ENCODE data around the gene TRPC6.

Gene TRPC6

DNA sequence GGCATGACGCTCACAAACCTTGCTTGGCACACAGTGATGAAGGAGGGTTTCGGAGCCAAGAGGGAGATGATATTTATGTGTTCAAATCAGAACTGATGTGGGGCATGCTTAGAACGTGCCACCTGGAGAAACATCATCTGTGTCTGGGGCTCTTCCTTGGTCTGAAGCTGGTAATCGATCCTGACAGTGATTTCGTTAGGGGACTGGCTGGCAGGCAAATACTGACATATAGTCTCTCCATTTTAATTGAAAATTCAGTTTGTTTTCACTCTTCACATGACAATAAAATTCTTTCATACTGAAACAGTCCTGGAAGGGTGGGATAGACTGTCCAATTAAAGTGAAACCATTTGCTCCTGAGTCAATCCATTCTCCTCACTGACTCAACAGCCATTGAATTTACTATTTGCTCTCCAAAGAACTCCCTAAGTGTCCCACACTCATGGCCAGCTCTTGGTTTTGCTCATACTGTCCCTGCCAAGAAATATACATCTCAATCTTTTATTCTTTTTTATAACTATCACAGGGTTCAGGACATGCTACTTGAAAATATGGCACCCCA lies 134.8 kb downstream of the TRPC6 start:
- TF ChIP-seq, protein P1, sequence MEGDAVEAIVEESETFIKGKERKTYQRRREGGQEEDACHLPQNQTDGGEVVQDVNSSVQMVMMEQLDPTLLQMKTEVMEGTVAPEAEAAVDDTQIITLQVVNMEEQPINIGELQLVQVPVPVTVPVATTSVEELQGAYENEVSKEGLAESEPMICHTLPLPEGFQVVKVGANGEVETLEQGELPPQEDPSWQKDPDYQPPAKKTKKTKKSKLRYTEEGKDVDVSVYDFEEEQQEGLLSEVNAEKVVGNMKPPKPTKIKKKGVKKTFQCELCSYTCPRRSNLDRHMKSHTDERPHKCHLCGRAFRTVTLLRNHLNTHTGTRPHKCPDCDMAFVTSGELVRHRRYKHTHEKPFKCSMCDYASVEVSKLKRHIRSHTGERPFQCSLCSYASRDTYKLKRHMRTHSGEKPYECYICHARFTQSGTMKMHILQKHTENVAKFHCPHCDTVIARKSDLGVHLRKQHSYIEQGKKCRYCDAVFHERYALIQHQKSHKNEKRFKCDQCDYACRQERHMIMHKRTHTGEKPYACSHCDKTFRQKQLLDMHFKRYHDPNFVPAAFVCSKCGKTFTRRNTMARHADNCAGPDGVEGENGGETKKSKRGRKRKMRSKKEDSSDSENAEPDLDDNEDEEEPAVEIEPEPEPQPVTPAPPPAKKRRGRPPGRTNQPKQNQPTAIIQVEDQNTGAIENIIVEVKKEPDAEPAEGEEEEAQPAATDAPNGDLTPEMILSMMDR (IDR thresholded peaks at IDR 0.05; ENCODE audit: extremely low read depth, insufficient read depth, missing control alignments) = no peak
- in situ Hi-C loops (cut with MboI; ENCODE audit: low pct_unique_long_range_greater_than_20kb, low sequenced_read_pairs, unreplicated experiment) = no loop called here
- DNase-seq (ENCODE audit: low spot score) = no peak

DNA sequence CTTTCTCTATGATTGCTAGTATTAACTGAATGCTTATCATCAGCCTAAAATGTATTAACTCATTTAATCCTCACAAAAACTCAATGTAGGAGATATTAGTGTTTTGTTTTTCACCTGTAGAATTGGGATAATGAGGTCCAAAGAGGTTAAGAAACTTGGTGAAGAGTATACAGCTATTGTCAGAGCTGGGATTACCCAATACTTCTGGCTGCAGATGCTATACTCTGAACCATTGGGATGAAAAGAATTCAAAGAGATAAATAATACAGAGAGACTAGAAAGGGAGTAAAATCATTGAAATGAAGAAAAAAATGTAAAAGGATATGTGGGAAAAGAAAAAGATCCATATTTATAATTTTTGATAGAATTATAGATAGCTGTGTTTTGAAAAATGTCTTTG lies 137.1 kb downstream of the TRPC6 start:
- TF ChIP-seq, protein P1 (IDR thresholded peaks at IDR 0.05; ENCODE audit: extremely low read depth, insufficient read depth, missing control alignments) = no peak
- in situ Hi-C loops (cut with MboI; ENCODE audit: low pct_unique_long_range_greater_than_20kb, low sequenced_read_pairs, unreplicated experiment) = no loop called here
- no peak for DNase-seq (ENCODE audit: low spot score)

DNA sequence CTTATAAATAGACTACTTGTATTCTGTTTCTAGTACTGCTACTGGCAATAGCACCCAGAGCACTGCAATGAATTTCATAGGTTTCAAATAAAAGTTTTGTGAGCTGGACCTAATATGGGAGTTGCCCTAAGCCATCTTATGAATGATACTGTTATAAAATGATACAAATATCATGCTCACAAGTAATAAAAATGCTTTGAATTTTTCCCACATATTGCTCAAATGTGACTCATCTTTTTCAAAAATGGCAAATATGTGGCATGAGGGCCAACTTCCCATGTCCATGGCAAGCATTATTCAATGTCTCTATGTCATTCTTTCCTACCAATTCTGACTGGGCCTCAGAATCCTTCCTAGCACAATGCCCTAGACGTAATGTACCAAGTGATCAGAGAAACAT lies 137.6 kb downstream of the TRPC6 start:
- TF ChIP-seq, protein P1 (IDR thresholded peaks at IDR 0.05; ENCODE audit: extremely low read depth, insufficient read depth, missing control alignments) = no peak
- in situ Hi-C loops (cut with MboI; ENCODE audit: low pct_unique_long_range_greater_than_20kb, low sequenced_read_pairs, unreplicated experiment) = no loop called here
- DNase-seq (ENCODE audit: low spot score) = no peak

DNA sequence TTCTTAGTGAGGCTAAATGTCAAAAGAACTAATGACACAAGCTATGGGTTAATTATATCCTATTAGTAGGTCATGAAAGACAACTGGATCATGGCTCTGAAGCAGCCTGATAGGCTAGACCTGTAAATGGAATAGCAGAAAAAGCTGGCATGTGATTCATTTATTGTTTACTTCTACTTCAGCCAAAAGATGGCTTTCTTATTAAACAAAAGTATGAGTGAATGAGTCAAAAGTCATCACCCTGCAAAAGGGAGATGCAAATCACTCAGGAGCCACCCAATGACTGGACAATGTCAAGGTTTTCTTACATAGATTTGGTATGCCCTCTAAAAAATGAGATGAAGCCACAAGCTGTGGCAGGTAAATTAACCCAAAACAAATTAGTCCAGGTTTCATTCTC lies 138.0 kb downstream of the TRPC6 start:
- TF ChIP-seq, protein P1 (IDR thresholded peaks at IDR 0.05; ENCODE audit: extremely low read depth, insufficient read depth, missing control alignments) = no peak
- in situ Hi-C loops (cut with MboI; ENCODE audit: low pct_unique_long_range_greater_than_20kb, low sequenced_read_pairs, unreplicated experiment) = no loop called here

DNA sequence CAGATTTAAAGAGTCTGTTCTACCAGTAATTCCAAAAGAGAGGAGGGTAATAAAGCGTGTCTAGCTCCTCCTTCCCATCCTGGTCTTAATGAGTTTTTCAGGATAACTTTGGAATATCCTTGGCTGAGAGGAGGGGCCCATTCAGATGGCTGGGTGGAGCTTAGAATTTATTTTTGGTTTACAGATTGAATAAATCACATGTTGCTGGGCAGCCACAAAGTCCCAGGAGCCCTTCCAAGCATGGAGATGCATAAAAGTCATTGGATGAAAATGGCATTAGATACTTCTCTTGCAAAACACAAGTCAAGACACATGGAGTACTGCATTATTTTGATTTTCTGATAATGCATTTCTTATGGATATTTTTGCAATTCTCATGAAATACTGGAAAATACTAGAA lies 139.0 kb downstream of the TRPC6 start:
- in situ Hi-C loops (cut with MboI; ENCODE audit: low pct_unique_long_range_greater_than_20kb, low sequenced_read_pairs, unreplicated experiment) = no loop called here
- DNase-seq (ENCODE audit: low spot score) = no peak
- TF ChIP-seq, protein P1 (IDR thresholded peaks at IDR 0.05; ENCODE audit: extremely low read depth, insufficient read depth, missing control alignments) = no peak

More for the DNA sequence above, 138.0 kb downstream of the TRPC6 start:
- no peak for DNase-seq (ENCODE audit: low spot score)

DNA sequence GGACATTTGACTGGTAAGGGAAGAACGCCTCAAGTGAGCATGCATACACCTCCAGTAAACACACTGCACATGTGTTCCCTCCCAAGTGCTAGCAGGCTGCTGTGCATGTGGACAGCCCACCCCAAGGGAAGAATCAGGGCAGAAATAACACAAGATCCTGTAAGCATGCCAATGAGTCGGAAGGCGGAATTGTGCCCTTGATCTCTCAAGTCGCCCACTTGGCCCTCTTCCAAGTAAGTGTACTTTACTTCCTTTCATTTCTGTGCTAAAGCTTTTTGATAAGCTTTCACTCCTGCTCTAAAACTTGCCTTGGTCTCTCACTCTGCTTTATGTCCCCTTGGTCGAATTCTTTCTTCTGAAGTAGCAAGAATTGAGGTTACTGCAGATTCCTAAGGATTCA lies 139.6 kb downstream of the TRPC6 start:
- no peak for DNase-seq (ENCODE audit: low spot score)
- TF ChIP-seq, protein P1 (IDR thresholded peaks at IDR 0.05; ENCODE audit: extremely low read depth, insufficient read depth, missing control alignments) = no peak
- in situ Hi-C loops (cut with MboI; ENCODE audit: low pct_unique_long_range_greater_than_20kb, low sequenced_read_pairs, unreplicated experiment) = no loop called here
